Esophagus mucosa (tissue), 1 donor: ENCODE data around the gene DCP2. TPM values are rescaled to one million over a fixed set of nuclear protein-coding genes. Genes with fewer than 3 reads are reported as not detected.

Source experiments
- ATAC-seq: fragments of 200-7000 bp; cut with Tn5 transposase; one replicate; pipeline ENCODE4 v1.9.1; 2020
- total RNA-seq: library from RNA; stranded (reverse); gene quantifications from one replicate; pipeline ENCODE4 v1.2.4, GENCODE V29; 2023
- donor health status: DM: yes; HTN: yes; CAD: no.

The DCP2 gene
- total RNA-seq, 1 donor from 2014 or later, result 19.0 TPM

DNA sequence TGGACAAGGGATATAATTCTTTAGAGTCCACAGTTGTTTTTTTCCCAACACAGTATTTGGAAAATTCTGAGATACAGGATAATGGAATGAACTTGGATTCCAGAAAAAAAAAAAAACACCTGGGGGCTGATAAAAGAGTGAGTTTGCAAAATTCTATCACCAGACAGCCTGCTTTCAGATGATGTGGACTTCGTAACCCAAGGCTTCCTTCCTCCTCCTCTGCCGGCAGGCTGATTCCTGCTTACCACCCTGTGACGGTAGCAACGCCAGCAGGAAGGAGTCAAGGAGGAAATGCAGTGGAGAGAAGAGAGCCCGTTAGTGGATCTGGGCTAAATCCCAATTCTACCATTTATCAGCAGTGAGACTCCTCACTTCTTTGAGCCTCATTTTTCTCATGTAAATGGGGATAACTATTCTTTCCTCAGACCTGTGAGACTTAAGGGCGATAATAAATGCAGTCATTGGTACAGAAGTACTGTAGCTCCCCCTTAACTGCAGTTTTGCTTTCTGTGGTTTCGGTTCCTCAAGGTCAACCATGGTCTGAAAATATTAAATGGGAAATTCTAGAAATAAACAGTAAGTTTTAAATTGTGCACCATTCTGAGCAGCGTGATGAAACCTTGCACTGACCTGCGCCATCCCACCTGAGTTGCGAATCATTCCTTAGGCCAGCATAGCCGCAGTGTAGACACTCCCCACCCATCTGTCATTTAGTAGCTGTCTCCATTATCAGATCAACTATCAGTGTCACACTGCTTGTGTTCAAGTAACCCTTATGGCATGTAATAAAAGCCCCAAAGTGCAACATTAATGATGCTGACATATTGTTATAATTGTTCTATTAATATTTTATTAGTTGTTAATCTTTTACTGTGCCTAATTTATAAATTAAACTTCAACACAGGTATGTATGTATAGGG is 71.4 kb downstream of the DCP2 start:
- ATAC-seq, result no peak

DNA sequence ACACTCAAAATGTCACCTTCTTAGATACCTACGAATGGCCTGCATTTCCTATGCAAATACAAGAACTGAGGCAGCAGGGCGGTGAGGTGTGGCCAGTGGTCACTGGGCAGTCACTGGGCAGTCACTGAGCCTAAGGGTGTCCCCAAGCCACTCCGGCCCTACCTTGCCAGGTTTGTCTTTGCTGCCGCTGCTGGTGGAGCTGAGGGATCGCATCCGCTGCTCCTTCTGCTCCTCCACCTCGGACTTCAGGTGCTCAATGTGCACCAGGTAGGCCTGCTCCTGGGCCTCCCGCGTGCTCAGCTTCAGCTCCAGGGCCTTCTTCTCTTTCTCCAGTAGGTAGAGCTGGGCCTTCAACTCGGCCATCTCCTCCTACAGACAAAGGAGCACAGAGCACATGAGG is 72.3 kb downstream of the DCP2 start:
- no peak for ATAC-seq

DNA sequence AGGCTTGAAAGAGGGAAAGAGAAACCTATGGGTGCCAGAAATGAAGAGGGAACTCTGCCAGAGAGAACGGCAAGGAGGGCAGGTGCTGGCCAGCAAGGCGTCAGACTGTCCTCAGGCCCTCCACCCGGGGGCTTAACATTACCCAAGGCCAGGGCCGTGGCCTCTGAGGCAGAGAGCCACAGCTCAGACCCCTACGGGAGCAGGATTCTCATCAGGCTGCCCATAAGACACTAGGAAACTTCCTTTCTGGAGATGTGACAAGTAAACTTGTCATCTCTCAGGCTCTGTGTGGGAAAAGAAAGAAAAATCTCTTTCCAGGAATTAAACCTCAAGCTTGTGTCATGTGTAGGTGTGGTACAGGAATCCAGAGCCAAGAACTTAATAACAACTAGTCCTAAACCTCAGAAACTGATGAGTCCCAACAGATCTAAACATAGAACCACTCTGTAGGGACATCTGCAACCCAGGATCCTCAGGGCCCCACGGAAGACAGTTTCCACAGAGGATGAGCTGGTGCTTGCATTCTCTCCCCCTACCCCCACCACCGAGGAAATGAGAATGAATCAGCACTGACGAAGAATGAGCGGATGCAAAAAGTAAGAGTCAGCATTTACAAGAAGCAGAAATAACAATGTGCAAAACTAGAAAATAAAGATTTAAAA is 74.3 kb downstream of the DCP2 start:
- peak; percentile 69 for ATAC-seq

DNA sequence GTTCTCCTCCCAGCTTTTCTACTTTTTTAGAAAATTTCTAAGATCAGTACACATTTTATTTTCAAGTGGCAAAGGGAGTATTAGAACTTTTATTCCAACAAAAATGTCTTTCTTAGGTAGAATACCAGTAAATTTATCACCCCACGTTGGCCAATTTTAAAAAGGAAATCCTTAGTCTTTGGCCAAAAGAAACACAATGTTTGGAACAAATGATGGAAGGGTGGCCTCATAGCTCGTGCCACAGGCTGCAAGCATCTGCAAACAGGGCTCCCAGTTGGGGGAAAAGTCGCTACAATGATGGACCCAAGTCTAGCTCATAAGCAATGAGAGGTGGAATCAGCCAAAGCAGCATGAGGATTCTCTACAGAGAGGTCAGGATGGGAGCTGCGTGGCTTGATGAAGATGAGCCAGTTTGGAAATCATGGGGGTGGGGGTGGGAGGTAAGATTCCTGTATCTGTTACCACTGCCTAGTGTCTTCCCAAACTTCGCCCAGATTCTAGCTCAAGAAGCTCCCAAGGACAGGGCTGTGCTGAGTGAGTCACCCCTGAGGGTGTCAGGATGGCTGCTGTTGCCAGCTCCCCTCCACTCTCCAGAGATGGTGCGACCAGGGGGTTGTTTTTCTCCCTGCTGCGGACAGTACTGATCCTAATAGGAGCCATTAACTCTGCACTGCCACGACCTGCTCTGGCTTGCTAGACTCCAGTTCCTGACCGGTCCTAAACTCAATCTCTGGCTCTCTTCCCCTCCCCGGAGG is 75.6 kb downstream of the DCP2 start:
- no peak for ATAC-seq

DNA sequence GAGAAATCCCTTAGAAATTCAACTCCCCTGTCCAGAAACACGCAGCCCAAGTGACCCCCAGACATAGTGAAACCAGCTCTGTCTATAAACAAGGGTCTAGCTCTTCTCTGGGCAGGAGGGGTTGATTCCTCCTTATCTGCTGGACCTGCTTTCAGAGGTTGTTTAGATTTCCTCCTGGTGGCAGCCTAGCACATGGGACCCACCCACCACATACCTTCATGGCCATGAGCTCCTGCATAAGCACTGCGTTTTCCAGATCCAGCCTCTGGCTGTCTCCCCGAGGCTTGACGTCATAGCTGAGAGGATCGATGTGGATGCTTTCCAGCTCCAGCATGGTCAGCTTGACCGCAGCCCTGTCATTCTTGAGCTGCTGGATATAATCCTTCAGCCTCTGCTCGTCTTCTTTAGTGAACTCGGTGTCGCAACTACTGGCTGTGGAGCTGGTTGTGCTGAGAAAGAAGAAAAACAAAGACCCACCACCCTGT is 77.0 kb downstream of the DCP2 start:
- ATAC-seq, result no peak

DNA sequence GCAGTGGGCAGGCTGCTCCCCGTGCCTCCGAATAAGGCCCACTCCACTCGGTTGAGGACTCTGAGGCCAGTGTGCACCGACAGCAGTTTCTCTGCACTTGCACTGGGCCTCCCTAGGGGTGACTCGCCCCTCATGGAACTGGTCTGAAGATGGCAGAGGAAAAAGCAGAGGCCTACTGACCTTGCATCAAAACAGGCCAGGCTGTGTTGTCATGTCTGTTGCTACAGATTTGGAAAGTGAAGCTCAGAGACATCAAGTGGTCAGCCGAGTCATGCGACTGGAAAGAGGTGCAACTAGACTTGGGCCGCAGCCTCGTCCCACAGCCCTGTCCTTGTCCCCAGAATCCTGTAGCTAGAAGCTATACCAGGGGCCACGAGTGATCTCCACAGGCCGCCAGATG is 78.3 kb downstream of the DCP2 start:
- ATAC-seq, result no peak

DNA sequence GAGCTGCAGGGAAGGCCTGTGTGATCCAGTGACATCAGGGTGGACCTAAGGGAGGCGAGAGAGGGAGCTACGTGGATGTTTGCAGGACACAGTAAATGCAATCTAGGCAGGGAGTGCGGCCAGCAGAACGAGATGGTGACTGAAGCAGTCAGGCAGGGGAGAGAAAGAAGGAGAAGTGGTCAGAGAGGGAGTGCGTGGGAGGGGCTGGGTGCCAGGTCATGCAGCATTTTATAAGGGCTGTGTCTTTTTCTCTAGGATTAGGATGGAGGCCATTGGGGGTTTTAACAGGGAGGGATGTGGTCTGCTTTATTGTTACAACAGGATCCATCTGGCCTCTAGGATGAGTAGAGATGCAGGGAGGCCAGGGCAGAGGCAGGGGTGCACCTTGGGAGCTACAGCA is 80.4 kb downstream of the DCP2 start:
- no peak for ATAC-seq

DNA sequence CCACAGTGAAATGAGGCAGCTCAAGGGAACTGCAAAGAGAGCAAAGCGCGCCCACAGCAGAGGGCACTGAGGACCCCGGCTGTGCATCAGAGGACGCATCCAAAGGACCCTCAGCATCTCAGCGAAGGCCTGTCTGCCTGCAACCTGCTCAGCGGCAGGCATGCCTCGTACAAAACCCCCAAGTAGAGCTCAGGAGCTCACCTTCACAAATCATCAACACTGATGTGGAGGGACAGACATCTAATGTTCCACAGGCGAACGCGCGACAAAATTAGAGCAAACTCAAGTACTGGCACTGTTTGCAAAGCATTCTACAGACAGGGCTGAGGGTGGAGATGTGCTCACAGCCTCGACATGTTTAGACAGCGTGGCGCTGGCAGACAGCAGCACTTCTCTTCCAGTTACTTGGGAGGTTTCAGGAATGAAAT is 81.0 kb downstream of the DCP2 start:
- ATAC-seq, result peak; percentile 70

DNA sequence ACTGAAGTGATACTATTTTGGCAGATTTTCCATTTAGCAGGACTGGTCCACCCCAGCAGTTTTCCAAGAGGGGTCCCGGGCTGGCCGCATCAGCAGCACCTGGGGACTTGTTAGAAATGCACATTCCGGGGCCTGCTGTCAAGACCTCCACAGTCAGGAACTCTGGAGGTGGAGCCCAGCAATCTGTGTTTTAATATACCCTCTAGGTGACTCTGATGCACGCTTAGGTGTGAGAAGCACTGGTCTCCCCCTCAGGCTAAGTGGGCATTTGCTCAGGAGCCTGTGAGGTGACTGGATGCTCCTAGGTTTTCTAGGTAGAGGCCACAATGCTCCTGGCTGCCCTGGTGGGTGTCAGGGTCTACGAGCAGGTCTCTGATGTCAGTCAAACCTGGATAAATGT is 81.7 kb downstream of the DCP2 start:
- peak; percentile 6 for ATAC-seq

DNA sequence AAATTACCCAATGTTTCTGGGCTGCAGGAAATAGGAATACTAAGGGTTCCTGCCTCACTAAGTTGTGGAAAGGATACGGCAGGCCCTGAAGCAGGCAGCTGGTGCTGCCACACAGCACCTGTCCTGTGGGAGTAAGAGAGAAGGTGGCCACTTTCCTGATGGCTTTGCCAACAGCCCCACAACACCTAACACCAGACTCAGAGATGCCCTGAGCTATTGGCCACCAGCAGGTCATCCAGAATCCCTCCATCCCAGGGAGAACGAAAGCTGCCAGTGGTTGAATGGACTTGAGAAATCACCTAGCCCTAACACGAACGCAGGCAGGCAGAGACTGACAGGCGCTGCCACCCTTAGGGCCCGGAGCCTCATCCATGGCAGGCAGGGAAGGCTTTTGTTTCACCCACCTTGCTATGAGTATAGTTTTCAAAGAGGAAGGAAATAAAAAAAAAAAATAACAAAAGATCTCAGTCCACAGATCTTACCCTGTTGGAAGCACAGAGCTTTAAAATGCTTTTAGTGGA is 82.2 kb downstream of the DCP2 start:
- peak; percentile 9 for ATAC-seq

DNA sequence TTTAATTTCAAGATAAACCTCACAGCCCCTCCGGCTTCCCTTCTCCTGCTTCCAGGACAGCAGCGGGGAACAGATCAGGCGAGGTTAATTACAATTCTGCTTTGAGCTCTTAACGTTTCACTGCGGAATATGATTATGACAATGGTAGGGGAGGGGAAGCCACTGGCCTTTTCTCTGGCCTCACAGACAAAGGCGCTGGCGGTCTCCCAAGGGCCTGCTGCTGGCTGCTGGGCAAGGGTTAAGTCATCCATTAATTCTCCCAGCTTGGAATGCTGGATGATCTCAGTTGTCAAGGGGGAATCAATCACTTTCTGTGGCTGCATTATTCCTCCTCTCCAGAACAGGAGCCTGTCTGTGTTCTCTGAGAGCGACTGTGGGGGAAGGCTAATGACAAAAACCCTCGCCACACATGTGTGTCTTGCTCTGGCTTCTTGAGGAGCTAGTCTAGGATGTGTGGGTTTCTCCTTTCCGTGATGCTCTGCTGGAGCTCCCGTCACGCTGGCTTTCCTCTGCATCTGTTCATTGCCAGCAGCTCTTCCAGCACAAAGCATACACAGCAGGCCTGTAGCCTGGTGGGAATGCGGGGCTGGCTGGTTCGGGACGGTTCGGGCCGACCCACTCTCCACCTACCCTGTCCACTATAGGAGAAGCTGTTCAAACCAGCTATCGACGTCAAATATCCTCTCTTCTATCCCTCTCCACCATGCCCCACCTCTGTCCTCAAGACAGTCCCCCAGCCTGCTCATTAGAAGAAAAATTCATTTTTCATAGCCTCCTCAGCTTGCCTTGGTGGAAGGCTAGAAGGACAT is 82.8 kb downstream of the DCP2 start:
- no peak for ATAC-seq

DNA sequence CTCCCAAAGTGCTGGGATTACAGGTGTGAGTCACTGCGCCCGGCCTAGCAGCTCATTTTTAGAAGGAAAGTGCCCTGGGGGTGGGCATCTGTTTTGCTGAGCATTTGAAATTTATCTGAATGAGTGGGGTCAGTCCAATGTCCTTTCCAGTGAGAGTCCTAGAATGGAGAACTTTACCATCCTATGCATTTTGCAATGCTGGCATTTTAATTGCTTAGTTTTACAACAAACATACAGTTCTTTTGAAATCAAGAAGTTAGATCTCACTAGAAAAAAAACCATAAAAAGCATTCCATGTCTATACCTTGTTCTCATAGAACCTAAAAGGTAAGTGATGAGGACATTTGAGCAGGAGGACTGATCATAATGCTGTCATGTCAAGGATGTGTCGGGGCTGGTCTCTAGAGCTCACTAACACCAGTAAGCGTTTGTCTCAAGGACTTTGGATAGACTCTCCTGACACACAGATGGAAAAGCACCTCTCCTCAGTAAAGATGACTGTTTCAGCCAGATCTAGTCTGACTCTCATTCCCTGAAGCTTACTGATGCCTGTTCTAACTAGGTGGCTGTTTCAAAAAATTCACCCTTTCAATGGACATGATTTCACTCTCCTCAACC is 83.9 kb downstream of the DCP2 start:
- no peak for ATAC-seq

DNA sequence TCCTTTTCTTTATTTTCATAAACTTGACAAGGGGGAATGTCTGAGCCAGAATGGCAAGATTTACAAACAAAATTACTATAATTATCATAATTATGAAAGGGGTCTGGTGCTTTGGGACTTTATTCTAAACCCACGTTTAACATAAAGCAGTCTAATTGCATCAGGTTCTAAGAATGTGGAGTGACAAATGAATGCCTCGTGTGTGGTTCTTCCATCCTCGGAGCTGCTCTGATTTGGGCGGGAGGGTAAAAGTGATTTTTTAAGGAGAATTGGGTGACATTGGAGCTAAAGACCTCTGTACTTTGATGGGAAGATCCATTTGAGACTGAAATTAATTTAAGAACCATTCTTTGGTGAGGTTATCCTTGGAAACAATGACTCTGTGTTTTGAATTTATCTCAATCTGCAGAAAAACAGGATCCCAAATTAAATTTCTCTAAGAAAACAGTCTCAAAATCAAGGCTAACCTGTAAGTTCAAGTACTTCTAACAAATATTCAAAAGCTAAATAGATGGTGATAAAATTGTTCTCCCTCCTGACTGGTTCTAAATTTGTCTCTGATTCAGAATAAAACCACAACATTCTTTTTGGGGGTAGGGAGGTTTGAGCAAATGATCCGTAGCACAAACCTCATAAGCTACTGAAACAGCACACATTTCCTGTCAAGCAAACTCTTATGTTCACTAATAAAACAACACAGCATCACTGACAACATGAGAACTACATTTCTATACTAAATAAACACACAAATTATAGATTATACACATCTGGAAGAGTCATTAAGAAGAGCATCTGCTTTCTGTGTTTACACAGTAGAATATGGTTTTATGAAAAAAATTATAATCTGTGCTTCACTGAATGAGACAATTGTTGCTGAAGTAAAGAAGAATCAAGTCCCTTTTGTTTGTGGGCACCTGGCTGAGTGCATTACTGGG is 85.5 kb downstream of the DCP2 start:
- ATAC-seq, result no peak

DNA sequence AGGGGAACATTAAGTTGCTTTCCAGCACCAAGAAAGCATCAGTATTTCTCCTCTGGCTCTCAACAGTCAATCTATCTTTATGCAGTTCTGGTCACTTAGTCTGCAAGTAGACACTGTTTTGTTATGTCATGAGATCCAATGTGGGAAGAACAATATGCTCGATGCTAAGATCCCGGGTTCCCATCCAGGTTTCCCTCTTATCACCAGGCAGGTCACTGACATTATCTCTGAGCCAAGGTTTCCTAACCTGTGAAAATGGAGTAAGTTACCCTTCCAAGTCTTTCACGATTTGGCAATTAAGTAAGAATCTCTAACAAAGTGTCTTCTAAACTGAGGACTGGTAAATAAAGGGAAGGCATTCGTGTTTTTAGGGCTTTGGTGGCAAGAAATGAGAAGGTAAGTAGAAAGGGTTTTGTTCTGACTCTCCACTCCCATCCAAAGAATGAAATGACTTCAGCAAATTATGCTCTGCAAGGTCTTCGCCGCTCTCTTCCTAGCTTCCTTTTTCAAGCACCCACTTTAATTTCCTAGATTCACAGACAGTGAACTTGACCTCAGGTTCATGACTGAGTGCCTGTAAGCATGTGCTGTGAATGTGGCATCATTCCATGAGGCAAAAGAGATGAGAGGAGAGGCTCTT is 86.4 kb downstream of the DCP2 start:
- ATAC-seq, result no peak

DNA sequence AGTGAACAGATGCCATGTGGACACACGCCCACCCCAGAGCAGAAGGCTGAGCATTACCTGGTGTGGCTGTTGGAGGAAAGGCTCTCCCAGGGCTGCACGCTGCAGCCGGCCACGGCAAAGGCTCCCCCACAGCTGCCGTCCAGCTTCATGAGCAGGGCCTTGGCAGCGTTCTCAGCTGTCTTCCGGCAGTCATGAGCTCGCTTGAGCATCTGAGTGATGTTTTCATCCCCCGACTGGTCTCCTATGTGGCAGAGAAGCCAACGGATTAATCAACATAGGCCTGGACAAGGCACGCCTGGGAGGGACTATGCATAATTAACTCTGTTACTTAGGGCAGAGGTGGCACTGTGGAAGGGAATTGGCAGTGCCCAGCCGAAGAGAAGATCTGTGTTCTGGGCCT is 87.3 kb downstream of the DCP2 start:
- ATAC-seq, result no peak

DNA sequence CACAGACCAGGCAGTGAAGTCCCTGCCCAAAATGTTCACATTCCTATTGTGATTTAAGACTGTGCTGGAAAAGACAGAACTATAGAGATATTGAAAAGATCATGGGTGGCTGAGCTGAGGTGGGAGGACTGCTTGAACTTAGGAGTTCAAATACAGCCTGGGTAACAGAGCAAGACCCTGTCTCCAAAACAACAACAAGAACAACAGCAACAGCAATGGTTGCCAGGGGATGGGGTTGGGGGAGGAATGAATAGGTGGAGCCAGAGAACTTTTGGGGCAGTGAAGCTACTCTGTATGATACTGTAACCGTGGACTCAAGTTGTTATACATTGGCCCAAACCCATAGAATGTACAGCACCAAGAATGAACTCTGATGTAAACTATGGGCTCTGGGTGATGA is 88.2 kb downstream of the DCP2 start:
- ATAC-seq, result no peak

DNA sequence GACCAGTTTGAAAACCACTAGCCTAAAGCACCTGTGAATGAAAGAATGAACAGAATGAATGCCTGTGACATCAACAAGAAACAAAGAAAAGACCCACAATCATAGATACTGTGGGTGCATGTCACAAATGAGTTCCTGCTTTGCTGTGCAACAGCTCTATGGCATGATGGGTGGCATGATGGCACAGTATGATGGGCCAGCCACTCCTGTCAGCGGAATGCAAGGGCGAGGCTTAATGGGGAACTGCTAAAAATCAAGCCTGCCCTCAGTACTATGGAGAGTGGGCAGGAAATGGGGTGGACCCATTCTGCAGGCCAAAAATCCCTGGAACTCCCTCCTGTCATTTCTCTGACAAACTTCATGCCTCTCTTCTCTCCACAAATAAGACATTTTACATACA is 89.0 kb downstream of the DCP2 start:
- peak; percentile 51 for ATAC-seq

DNA sequence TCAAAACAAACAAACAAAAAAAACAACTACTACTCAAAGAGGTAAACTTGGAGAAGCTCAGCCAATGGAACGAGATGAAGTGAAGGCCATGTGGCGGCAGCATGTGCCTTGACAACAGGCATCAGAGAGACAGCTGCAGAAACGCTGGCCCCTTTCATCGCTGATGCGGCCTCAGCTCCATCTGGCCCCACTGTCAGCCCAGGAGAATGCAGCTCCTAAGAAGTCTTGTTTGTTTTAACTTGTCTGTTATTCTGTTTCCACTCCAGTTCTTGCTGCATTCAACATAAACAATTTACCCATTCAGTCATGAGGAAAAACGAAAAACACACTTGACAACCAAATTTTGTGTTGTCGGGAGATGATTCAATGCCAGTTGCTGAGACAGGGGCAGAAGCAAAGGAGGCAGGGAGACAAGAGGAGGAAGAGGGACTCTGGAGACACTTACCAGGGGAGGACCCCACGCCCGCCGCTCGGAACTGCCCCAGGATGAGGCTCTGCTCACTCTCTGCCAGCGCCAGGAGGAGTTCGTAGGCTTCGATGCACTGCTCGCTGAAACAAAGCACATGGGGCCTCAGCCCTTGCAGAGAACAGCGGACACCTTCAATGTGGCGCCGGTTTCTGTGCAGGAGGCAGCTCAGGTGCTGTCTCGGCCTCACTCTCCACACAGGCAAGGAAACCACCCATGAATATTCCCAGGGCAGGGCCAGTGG is 91.2 kb downstream of the DCP2 start:
- ATAC-seq, result no peak

DNA sequence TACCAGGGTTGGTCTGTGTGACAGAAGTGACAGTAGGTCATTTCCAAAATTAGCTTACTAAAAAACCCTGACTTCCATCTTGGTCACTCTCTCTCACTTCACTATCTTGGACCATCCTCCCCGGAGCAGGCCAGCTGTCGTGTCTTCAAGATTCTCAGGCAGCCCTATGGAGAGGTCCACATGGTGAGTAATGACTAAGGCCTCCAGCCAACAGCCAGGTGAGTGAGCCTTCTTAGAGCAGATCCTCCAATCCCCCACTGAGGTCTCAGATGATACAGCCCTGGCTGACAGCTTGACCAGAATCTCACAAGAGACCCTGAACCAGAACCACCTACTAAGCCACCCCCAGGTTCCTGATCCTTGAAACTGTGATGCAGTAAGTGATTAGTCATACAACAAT is 92.0 kb downstream of the DCP2 start:
- ATAC-seq, result no peak
